WTC11 (cell line): ENCODE measurements around the gene CBLB. TPM values are rescaled to one million over a fixed set of nuclear protein-coding genes. Genes with fewer than 3 reads are reported as not detected.

Experiments
- ATAC-seq: fragments of 200-7000 bp; cut with Tn5 transposase; 2 replicates; pipeline ENCODE4 v1.10.0; 2021; ENCODE audit warnings: mild to moderate bottlenecking, moderate library complexity
- CTCF ChIA-PET: fragments of 300-600 bp; sonication (Branson Sonifier 250); formaldehyde crosslinking; loops from one replicate; lab custom pipeline; 2021; ENCODE audit warnings: antibody characterized with exemption; lab: Charles Lee
- POLR2A ChIA-PET: fragments of 350-600 bp; sonication (Branson Sonifier 250); formaldehyde crosslinking; loops from one replicate; lab custom pipeline; 2021; ENCODE audit warnings: antibody characterized with exemption; lab: Charles Lee
- DNase-seq: peaks from one replicate; pipeline ENCODE4 v3.0.0; 2021; ENCODE audit warnings: low spot score
- H3K27ac Mint-ChIP-seq: 2 replicates; pipeline ENCODE4 v1.8.0; 2021; ENCODE audit warnings: mixed read lengths
- H3K27me3 Mint-ChIP-seq: 2 replicates; pipeline ENCODE4 v1.8.0; 2021; ENCODE audit warnings: low read depth, mild to moderate bottlenecking, moderate library complexity, mixed read lengths
- H3K36me3 Mint-ChIP-seq: 2 replicates; pipeline ENCODE4 v1.8.0; 2021; ENCODE audit warnings: mixed read lengths
- H3K4me1 Mint-ChIP-seq: 2 replicates; pipeline ENCODE4 v1.8.0; 2022; ENCODE audit warnings: mixed read lengths
- H3K4me3 Mint-ChIP-seq: 2 replicates; pipeline ENCODE4 v1.8.0; 2021; ENCODE audit warnings: mild to moderate bottlenecking, moderate library complexity, mixed read lengths
- H3K9me3 Mint-ChIP-seq: 2 replicates; pipeline ENCODE4 v1.8.0; 2021; ENCODE audit warnings: mixed read lengths
- ATF3 ChIP-seq: sonication (generic); formaldehyde crosslinking; conservative IDR thresholded peaks from 2 replicates; pipeline ENCODE4 v1.8.1; 2022; ENCODE audit warnings: mild to moderate bottlenecking, missing genetic modification reagents
- CBFB ChIP-seq: sonication (generic); formaldehyde crosslinking; IDR thresholded peaks from 2 replicates; pipeline ENCODE4 v1.8.1; 2022; ENCODE audit warnings: mild to moderate bottlenecking, low read depth, missing genetic modification reagents
- CDX4 ChIP-seq: fragments of 250-450 bp; sonication (Bioruptor Pico); IDR thresholded peaks from 2 replicates; pipeline ENCODE4 v1.9.0; 2021; ENCODE audit warnings: moderate library complexity, mild to moderate bottlenecking, inconsistent platforms, borderline replicate concordance
- CTCF ChIP-seq: fragments of 200-600 bp; IDR thresholded peaks from 2 replicates; pipeline ENCODE4 v1.8.0; 2022; ENCODE audit warnings: antibody characterized with exemption
- E2F5 ChIP-seq: sonication (generic); formaldehyde crosslinking; IDR thresholded peaks from 2 replicates; pipeline ENCODE4 v1.8.1; 2022; ENCODE audit warnings: mild to moderate bottlenecking, moderate library complexity, missing genetic modification reagents
- FOXK1 ChIP-seq: sonication (generic); formaldehyde crosslinking; IDR thresholded peaks from 2 replicates; pipeline ENCODE4 v1.8.0; 2022; ENCODE audit warnings: mild to moderate bottlenecking, moderate library complexity, missing genetic modification reagents
- JAZF1 ChIP-seq: fragments of 250-450 bp; sonication (Bioruptor Pico); IDR thresholded peaks from 2 replicates; pipeline ENCODE4 v1.9.0; 2021; ENCODE audit warnings: moderate library complexity, mild to moderate bottlenecking, inconsistent platforms
- MXD4 ChIP-seq: fragments of 250-450 bp; sonication (Bioruptor Pico); IDR thresholded peaks from 2 replicates; pipeline ENCODE4 v1.8.0; 2021; ENCODE audit warnings: mild to moderate bottlenecking, moderate library complexity, borderline replicate concordance
- MYBL2 ChIP-seq: sonication (generic); formaldehyde crosslinking; IDR thresholded peaks from 2 replicates; pipeline ENCODE4 v1.8.1; 2023; ENCODE audit warnings: mild to moderate bottlenecking, moderate library complexity, missing genetic modification reagents
- NFE2L1 ChIP-seq: sonication (generic); formaldehyde crosslinking; IDR thresholded peaks from 2 replicates; pipeline ENCODE4 v1.8.1; 2023; ENCODE audit warnings: missing genetic modification reagents
- NR3C1 ChIP-seq: sonication (generic); formaldehyde crosslinking; conservative IDR thresholded peaks from 2 replicates; pipeline ENCODE4 v1.8.1; 2023; ENCODE audit warnings: low read depth, mild to moderate bottlenecking, missing genetic modification reagents
- PRDM15 ChIP-seq: sonication (generic); formaldehyde crosslinking; IDR thresholded peaks from 2 replicates; pipeline ENCODE4 v1.8.0; 2022; ENCODE audit warnings: missing genetic modification reagents
- TEAD4 ChIP-seq: sonication (generic); formaldehyde crosslinking; IDR thresholded peaks from 2 replicates; pipeline ENCODE4 v1.8.0; 2022; ENCODE audit warnings: mild to moderate bottlenecking, missing genetic modification reagents
- ZBTB21 ChIP-seq: sonication (generic); formaldehyde crosslinking; IDR thresholded peaks from 2 replicates; pipeline ENCODE4 v1.8.1; 2023; ENCODE audit warnings: mild to moderate bottlenecking, missing genetic modification reagents, borderline replicate concordance
- ZNF263 ChIP-seq: sonication (generic); formaldehyde crosslinking; IDR thresholded peaks from 2 replicates; pipeline ENCODE4 v1.8.1; 2022; ENCODE audit warnings: low read depth, mild to moderate bottlenecking, moderate library complexity, missing genetic modification reagents
- ZNF281 ChIP-seq: sonication (generic); formaldehyde crosslinking; IDR thresholded peaks from 2 replicates; pipeline ENCODE4 v1.8.0; 2023; ENCODE audit warnings: mild to moderate bottlenecking, missing genetic modification reagents
- ZNF416 ChIP-seq: fragments of 250-450 bp; sonication (Bioruptor Pico); IDR thresholded peaks from 2 replicates; pipeline ENCODE4 v1.9.0; 2021; ENCODE audit warnings: mild to moderate bottlenecking, inconsistent platforms
- ZNF423 ChIP-seq: fragments of 250-450 bp; sonication (Bioruptor Pico); IDR thresholded peaks from 2 replicates; pipeline ENCODE4 v2.1.2; 2022; ENCODE audit warnings: mild to moderate bottlenecking, moderate library complexity
- ZNF425 ChIP-seq: fragments of 250-450 bp; sonication (Bioruptor Pico); conservative IDR thresholded peaks from 2 replicates; pipeline ENCODE4 v1.9.0; 2021; ENCODE audit warnings: mild to moderate bottlenecking
- total RNA-seq: library from RNA; stranded (reverse); gene quantifications from 3 replicates; pipeline ENCODE4 v1.2.3, GENCODE V29; 2021

CBLB gene
- total RNA-seq, 1 experiment from 2014 or later, result 19.8 TPM

- ATAC-seq (no peak), DNase-seq (no peak)
- ChIA-PET POLR2A (no interaction called here), CTCF (no interaction called here)
- no peak for TF ChIP-seq CDX4 (CRISPR knock-in tag)
- no peak for TF ChIP-seq ZNF423 (CRISPR knock-in tag)
- no peak for TF ChIP-seq ZBTB21 (CRISPR knock-in tag)
- no peak for TF ChIP-seq NR3C1
- no peak for TF ChIP-seq CBFB (CRISPR knock-in tag)
- TF ChIP-seq PRDM15 (CRISPR knock-in tag), result no peak
- no peak for TF ChIP-seq ZNF281 (CRISPR knock-in tag)
- TF ChIP-seq ZNF425 (CRISPR knock-in tag), result no peak
- no peak for TF ChIP-seq ATF3 (CRISPR knock-in tag)
- no peak for TF ChIP-seq CTCF
- TF ChIP-seq MYBL2 (CRISPR knock-in tag), result no peak
- no peak for TF ChIP-seq ZNF263 (CRISPR knock-in tag)
- no peak for TF ChIP-seq ZNF416 (CRISPR knock-in tag)
- no peak for TF ChIP-seq JAZF1
- no peak for TF ChIP-seq E2F5 (CRISPR knock-in tag)
- TF ChIP-seq NFE2L1 (CRISPR knock-in tag), result no peak
- no peak for TF ChIP-seq TEAD4 (CRISPR knock-in tag)
- no peak for TF ChIP-seq FOXK1 (CRISPR knock-in tag)
- TF ChIP-seq MXD4, result no peak
- Mint-ChIP-seq H3K4me3 (no peak overlapping the region), H3K4me1 (peaks cover 3% of the 10 kb centered on the region), H3K36me3 (no peaks in the 10 kb centered on the region), H3K27me3 (no peaks in the 10 kb centered on the region), H3K9me3 (peaks cover 7% of the 10 kb centered on the region), H3K27ac (no peak overlapping the region)
Observed at GRCh38 chr3:105907777-105908176, 39.0 kb upstream of the CBLB start.
